Tibial nerve (tissue), 4 donors: ENCODE data around the gene OSBPL10. TPM values are rescaled to one million over a fixed set of nuclear protein-coding genes. Genes with fewer than 3 reads are reported as not detected.

Source experiments
- DNase-seq, 2 donors: peaks; one replicate each; pipeline ENCODE4 v3.0.0-alpha.2; 2019; ENCODE audit warnings: low spot score in 2 of 2
- H3K27ac ChIP-seq, 4 donors: fragments of 200-600 bp; sonication (generic) in 3 of 4; one replicate each; pipeline ENCODE4 v1.5.1; 2017 to 2019; ENCODE audit warnings: mild to moderate bottlenecking in 1 of 4
- H3K27me3 ChIP-seq, 2 donors: fragments of 200-600 bp; sonication (generic) in 1 of 2; one replicate each; pipeline versions ENCODE4 v1.5.1 to v1.6.0; 2017 to 2019
- H3K36me3 ChIP-seq, 3 donors: fragments of 200-600 bp; sonication (generic); one replicate each; pipeline ENCODE4 v1.5.1; 2018 to 2019
- H3K4me1 ChIP-seq, 4 donors: fragments of 200-600 bp; sonication (generic) in 3 of 4; one replicate each; pipeline ENCODE4 v1.5.1; 2017 to 2019
- H3K4me3 ChIP-seq, 4 donors: fragments of 200-600 bp; sonication (generic) in 3 of 4; one replicate each; pipeline ENCODE4 v1.5.1; 2017 to 2019; ENCODE audit warnings: mild to moderate bottlenecking in 1 of 4, moderate library complexity in 1 of 4
- H3K9me3 ChIP-seq, 4 donors: fragments of 200-600 bp; sonication (generic) in 3 of 4; one replicate each; pipeline ENCODE4 v1.5.1; 2017 to 2019
- EP300 ChIP-seq, 2 donors: sonication (generic); formaldehyde crosslinking; IDR thresholded peaks; one replicate each; pipeline ENCODE4 v1.6.1; 2017; ENCODE audit warnings: antibody characterized with exemption in 2 of 2, mild to moderate bottlenecking in 1 of 2
- POLR2A ChIP-seq, 2 donors: fragments of 450-650 bp; IDR thresholded peaks; one replicate each; pipeline ENCODE4 v1.6.1; 2017; ENCODE audit warnings: antibody characterized with exemption in 2 of 2, mild to moderate bottlenecking in 2 of 2, moderate library complexity in 2 of 2
- WGBS, 2 donors: methylation state at CpG; one replicate each; pipeline ENCODE4 v1.1.5; 2018; 5-methylcytosine and 5-hydroxymethylcytosine counted together
- total RNA-seq, 4 donors: library from RNA; depleted of rRNA; stranded (reverse); fragments of >200 nt; gene quantifications; one replicate each; pipeline ENCODE4 v1.1.0, GENCODE V29; 2016
- TF ChIP-seq, protein P1 (sequence below), 5 experiments: fragments of 200-600 bp in 3 of 5; fragments of 450-650 bp in 2 of 5; sonication (generic) in 3 of 5; IDR thresholded peaks; one replicate each; pipeline ENCODE4 v1.5.1; 2016 to 2019; ENCODE audit warnings: antibody characterized with exemption in 5 of 5, mild to moderate bottlenecking in 3 of 5, moderate library complexity in 2 of 5

Gene OSBPL10
- total RNA-seq, 4 donors from 2014 or later: 45.0 to 79.2 (median 60.4) TPM

DNA sequence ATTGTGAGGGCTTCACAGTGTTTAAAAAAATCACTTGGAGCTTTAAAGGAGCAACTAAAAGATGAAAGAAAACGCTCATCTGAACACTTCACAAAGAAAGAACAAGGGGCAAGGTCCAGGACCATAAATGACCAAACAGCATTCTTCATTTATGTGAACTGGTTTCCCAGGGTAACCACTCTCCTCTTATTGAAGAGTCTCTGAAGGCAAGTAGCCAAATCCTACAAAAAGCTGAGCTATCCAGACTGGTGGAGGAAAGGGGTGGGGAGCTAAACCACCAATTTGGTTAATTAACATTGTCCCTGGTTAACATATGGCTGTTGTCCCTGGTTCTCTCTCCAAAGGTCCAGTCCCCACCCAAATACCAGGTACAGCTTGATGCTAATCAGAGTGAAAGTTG is 58.1 kb downstream of the OSBPL10 start:
- 47 to 61% methylated on average over 1 of the region's 1 CpG for WGBS, 2 donors
- H3K4me3 ChIP-seq: no peak overlapping the region
- no peak overlapping the region for H3K27ac ChIP-seq
- no peaks in the 10 kb centered on the region for H3K27me3 ChIP-seq
- peaks cover 0 to 20% (median 3%) of the 10 kb centered on the region in 4 donors for H3K9me3 ChIP-seq
- peaks cover 0 to 13% (median 5%) of the 10 kb centered on the region in 4 donors for H3K4me1 ChIP-seq
- TF ChIP-seq EP300 (IDR thresholded peaks at IDR 0.05): no peak
- no peak for TF ChIP-seq POLR2A (IDR thresholded peaks at IDR 0.05)
- TF ChIP-seq, protein P1, sequence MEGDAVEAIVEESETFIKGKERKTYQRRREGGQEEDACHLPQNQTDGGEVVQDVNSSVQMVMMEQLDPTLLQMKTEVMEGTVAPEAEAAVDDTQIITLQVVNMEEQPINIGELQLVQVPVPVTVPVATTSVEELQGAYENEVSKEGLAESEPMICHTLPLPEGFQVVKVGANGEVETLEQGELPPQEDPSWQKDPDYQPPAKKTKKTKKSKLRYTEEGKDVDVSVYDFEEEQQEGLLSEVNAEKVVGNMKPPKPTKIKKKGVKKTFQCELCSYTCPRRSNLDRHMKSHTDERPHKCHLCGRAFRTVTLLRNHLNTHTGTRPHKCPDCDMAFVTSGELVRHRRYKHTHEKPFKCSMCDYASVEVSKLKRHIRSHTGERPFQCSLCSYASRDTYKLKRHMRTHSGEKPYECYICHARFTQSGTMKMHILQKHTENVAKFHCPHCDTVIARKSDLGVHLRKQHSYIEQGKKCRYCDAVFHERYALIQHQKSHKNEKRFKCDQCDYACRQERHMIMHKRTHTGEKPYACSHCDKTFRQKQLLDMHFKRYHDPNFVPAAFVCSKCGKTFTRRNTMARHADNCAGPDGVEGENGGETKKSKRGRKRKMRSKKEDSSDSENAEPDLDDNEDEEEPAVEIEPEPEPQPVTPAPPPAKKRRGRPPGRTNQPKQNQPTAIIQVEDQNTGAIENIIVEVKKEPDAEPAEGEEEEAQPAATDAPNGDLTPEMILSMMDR (IDR thresholded peaks at IDR 0.05): no peak
- no peaks in the 10 kb centered on the region for H3K36me3 ChIP-seq
- DNase-seq: no peak

DNA sequence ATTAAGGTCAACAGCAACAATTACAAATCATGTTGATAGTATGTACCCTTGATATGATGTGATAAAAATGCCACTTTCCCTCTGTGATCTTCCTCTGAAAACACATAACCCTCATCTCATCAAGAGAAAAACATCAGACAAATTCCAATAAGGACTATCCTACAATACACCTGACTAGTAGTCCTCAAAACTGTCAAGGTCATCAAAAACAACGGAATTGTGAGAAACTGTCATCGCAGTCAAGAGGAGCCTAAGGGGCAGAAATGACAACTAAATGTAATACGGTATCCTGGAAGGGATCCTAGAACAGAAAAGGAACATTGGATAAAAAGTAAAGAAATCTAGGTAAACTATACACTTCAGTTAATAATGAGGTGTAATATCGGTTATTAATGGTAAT is 59.2 kb downstream of the OSBPL10 start:
- 97 to 99% methylated on average over 4 of the region's 4 CpGs for WGBS, 2 donors
- no peak for TF ChIP-seq POLR2A (IDR thresholded peaks at IDR 0.05)
- TF ChIP-seq EP300 (IDR thresholded peaks at IDR 0.05): no peak
- TF ChIP-seq, protein P1 (IDR thresholded peaks at IDR 0.05): no peak
- no peak for DNase-seq
- Histone ChIP-seq H3K4me3 (no peak overlapping the region), H3K27me3 (no peaks in the 10 kb centered on the region), H3K36me3 (no peaks in the 10 kb centered on the region), H3K9me3 (peaks cover 0 to 20% (median 3%) of the 10 kb centered on the region in 4 donors), H3K4me1 (peaks cover 0 to 13% (median 6%) of the 10 kb centered on the region in 4 donors), H3K27ac (no peak overlapping the region)

DNA sequence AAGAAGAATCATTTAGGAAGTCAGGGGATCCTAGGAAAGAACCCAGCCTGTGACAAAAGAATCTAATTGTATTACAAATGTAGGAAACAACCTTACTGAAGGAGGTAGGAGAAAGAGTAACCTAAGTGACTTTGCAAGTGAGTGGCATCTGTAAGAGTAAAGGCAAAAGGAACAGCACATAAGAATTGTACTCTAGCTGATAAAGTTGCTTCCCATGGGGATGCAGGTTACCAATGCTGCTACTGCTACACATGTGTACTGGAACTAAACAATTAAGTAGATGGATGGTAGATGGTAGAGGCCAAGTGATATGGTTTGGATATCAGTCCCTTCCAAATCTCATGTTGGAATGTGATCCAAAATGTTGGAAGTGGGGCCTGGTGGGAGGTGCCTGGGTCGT is 60.8 kb downstream of the OSBPL10 start:
- Histone ChIP-seq H3K4me1 (peaks cover 0 to 12% (median 6%) of the 10 kb centered on the region in 4 donors), H3K36me3 (no peaks in the 10 kb centered on the region), H3K27me3 (no peaks in the 10 kb centered on the region), H3K4me3 (no peak overlapping the region), H3K9me3 (peaks cover 0 to 20% (median 3%) of the 10 kb centered on the region in 4 donors), H3K27ac (no peak overlapping the region)
- no peak for TF ChIP-seq EP300 (IDR thresholded peaks at IDR 0.05)
- TF ChIP-seq POLR2A (IDR thresholded peaks at IDR 0.05): no peak
- 63 to 78% methylated on average over 1 of the region's 1 CpG for WGBS, 2 donors
- no peak for DNase-seq

DNA sequence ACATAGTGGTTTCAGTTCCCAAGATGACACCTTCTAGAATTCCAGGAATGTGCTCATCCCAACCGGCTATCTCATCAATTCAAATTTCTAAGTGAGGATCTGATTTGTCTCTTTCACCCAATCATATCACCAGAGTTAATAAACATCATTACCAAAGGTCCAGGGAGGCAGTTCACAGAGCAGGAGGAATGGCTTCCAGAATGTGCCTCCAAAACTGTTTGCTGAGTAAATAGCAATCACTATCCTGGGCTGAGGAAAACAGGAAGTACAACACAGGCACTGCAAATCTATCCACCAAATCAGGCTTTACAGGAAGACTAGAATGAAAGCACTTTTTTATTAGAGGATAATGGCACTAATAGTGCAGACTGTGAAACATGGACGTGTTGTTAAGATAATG is 61.5 kb downstream of the OSBPL10 start:
- Histone ChIP-seq H3K4me3 (no peak overlapping the region), H3K9me3 (peaks cover 0 to 20% (median 3%) of the 10 kb centered on the region in 4 donors), H3K36me3 (no peaks in the 10 kb centered on the region), H3K27ac (no peak overlapping the region), H3K4me1 (peaks cover 0 to 12% (median 6%) of the 10 kb centered on the region in 4 donors), H3K27me3 (no peaks in the 10 kb centered on the region)
- TF ChIP-seq POLR2A (IDR thresholded peaks at IDR 0.05) (no peak), EP300 (IDR thresholded peaks at IDR 0.05) (no peak)
- TF ChIP-seq, protein P1 (IDR thresholded peaks at IDR 0.05): no peak
- WGBS, 2 donors: 69 to 85% methylated on average over 2 of the region's 2 CpGs
- no peak for DNase-seq

DNA sequence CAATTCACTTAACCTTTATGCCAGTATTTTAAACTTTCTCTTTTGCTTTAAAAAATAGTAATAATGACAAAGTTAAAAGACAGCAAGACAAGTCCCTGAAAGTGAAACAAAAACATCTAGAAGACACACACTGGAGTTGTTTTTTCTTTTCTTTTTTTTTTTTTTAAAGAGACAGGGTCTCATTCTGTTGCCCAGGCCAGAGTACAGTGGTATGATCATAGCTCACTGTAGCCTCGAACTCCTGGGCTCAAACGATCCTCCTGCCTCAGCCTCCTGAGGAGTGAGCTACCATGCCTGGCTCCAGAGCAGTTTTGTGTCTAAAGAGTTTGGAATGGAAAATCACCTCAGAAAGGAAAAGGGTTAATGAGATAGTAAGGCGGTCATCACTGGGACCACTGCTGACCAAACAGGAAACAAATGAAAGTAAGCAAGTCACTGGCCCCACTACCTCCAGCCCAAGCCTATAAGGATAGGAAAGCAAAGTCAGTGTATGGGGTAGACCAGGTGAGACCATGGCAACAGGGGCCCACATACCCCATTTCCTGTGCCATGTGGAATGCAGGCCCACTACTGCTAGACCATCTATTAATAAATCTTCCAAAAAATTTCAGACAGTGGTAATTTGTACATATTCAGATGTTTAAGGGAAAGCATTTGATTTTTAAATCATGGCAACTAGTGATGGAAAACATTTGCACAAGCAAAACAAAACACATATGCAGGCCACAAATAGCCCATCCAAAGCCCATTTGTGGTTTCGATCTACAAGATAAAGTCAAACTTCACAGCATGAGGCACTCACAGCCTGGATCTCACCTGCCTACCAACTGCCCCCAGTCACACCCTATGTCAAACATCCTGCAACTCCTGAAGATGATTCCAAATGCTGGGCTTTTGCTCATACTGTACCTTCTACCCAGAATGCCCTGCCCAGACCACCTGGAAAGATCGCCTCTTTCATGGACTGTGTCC is 62.6 kb downstream of the OSBPL10 start:
- Histone ChIP-seq H3K27ac (peak overlapping the region in 2 of 4 donors; percentile 5 to 58), H3K36me3 (no peaks in the 10 kb centered on the region), H3K9me3 (peaks cover 0 to 20% (median 3%) of the 10 kb centered on the region in 4 donors), H3K27me3 (no peaks in the 10 kb centered on the region), H3K4me3 (peak overlapping the region in 1 of 4 donors; percentile 13), H3K4me1 (peaks cover 0 to 12% (median 6%) of the 10 kb centered on the region in 4 donors)
- TF ChIP-seq EP300 (IDR thresholded peaks at IDR 0.05) (no peak), POLR2A (IDR thresholded peaks at IDR 0.05) (no peak)
- TF ChIP-seq, protein P1 (IDR thresholded peaks at IDR 0.05): no peak
- no peak for DNase-seq
- 81 to 82% methylated on average over 5 of the region's 5 CpGs for WGBS, 2 donors
